Lower leg skin (tissue), 3 donors: ENCODE data around the gene MEOX1.

ENCODE experiments used
- POLR2A ChIP-seq, 2 donors: fragments of 450-650 bp; IDR thresholded peaks; one replicate each; pipeline ENCODE4 v1.6.1; 2016 to 2017; ENCODE audit warnings: antibody characterized with exemption in 2 of 2, mild to moderate bottlenecking in 1 of 2, moderate library complexity in 1 of 2
- TF ChIP-seq, protein P1 (sequence below), 3 donors: fragments of 450-650 bp; IDR thresholded peaks; one replicate each; pipeline ENCODE4 v1.5.1; 2016; ENCODE audit warnings: antibody characterized with exemption in 3 of 3, mild to moderate bottlenecking in 3 of 3, moderate library complexity in 2 of 3

DNA sequence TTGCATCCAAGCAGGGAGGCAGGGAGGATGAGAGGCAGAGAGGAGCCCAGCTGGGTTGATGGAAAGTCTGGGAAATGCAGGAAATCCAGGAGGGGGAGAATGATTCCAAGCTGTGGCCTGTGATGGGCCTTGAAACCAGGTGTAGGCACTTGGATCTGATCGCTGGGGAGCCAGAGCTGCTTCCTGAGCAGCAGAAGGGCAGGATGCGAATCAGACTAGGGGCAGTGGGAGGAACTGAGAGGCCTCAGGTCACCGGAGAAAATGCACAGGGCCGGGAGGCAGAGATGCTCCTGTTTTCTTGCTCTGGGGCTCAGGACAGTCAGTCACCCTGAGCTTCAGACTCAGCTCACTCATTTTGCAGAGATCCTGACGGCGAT, 29.6 kb upstream of the MEOX1 start:
- TF ChIP-seq, protein P1, sequence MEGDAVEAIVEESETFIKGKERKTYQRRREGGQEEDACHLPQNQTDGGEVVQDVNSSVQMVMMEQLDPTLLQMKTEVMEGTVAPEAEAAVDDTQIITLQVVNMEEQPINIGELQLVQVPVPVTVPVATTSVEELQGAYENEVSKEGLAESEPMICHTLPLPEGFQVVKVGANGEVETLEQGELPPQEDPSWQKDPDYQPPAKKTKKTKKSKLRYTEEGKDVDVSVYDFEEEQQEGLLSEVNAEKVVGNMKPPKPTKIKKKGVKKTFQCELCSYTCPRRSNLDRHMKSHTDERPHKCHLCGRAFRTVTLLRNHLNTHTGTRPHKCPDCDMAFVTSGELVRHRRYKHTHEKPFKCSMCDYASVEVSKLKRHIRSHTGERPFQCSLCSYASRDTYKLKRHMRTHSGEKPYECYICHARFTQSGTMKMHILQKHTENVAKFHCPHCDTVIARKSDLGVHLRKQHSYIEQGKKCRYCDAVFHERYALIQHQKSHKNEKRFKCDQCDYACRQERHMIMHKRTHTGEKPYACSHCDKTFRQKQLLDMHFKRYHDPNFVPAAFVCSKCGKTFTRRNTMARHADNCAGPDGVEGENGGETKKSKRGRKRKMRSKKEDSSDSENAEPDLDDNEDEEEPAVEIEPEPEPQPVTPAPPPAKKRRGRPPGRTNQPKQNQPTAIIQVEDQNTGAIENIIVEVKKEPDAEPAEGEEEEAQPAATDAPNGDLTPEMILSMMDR (IDR thresholded peaks at IDR 0.05) = no peak
- no peak for TF ChIP-seq POLR2A (IDR thresholded peaks at IDR 0.05)
